Stimulated activated CD8-positive, alpha-beta memory T cell treated with anti-CD3 and anti-CD28 coated beads, Interleukin-4, amount 100 ng/mL, for 1 hour (primary cell): ENCODE results near the gene RGS2.

ENCODE experiments used
- DNase-seq, 2 donors: peaks; one replicate each; pipeline ENCODE4 v3.0.0-alpha.2; 2020; ENCODE audit warnings: low read depth in 2 of 2, low spot score in 1 of 2

RGS2 gene

GRCh38 chr1:192808518-192809306 is at the start of gene RGS2:
TSS of gene RGS2 (plus strand) at chr1:192809039. CDS start at chr1:192809072, 33 bp downstream.
- DNase-seq: peak; percentile 66 to 77

- DNase-seq: no peak
These were observed 49.7 kb upstream of the RGS2 start for GRCh38 chr1:192759104-192759503.

GRCh38 chr1:192762265-192762664 is 46.6 kb upstream of the RGS2 start:
- DNase-seq: no peak

GRCh38 chr1:192763243-192763642 is 45.6 kb upstream of the RGS2 start:
- no peak for DNase-seq

- no peak for DNase-seq
These were observed 45.1 kb upstream of the RGS2 start for GRCh38 chr1:192763756-192764155.

- DNase-seq: no peak
These were observed 44.2 kb upstream of the RGS2 start for GRCh38 chr1:192764675-192765074.

- no peak for DNase-seq
These were observed 42.7 kb upstream of the RGS2 start for GRCh38 chr1:192766009-192766625.

GRCh38 chr1:192766876-192767275 is 42.0 kb upstream of the RGS2 start:
- DNase-seq: no peak

- DNase-seq: no peak
These were observed 41.0 kb upstream of the RGS2 start for GRCh38 chr1:192767798-192768197.

GRCh38 chr1:192768463-192768862 is 40.4 kb upstream of the RGS2 start:
- no peak for DNase-seq

- no peak for DNase-seq
These were observed 37.5 kb upstream of the RGS2 start for GRCh38 chr1:192771341-192771740.

- DNase-seq: no peak
These were observed 33.2 kb upstream of the RGS2 start for GRCh38 chr1:192775631-192776030.

- no peak for DNase-seq
These were observed 32.6 kb upstream of the RGS2 start for GRCh38 chr1:192776206-192776605.

GRCh38 chr1:192776998-192777397 is 31.8 kb upstream of the RGS2 start:
- no peak for DNase-seq

- no peak for DNase-seq
These were observed 25.0 kb upstream of the RGS2 start for GRCh38 chr1:192783791-192784190.

GRCh38 chr1:192784397-192784796 is 24.4 kb upstream of the RGS2 start:
- DNase-seq: no peak

GRCh38 chr1:192786576-192786975 is 22.3 kb upstream of the RGS2 start:
- no peak for DNase-seq

- DNase-seq: no peak
These were observed 20.8 kb upstream of the RGS2 start for GRCh38 chr1:192787914-192788585.

- DNase-seq: no peak
These were observed 19.0 kb upstream of the RGS2 start for GRCh38 chr1:192789871-192790270.

- DNase-seq: no peak
These were observed 16.2 kb upstream of the RGS2 start for GRCh38 chr1:192792628-192793027.

GRCh38 chr1:192793983-192794767 is 14.7 kb upstream of the RGS2 start:
- DNase-seq: no peak

- DNase-seq: no peak
These were observed 14.1 kb upstream of the RGS2 start for GRCh38 chr1:192794768-192795035.
